H1 (cell line): ENCODE data around the gene TTLL5. TPM values are rescaled to one million over a fixed set of nuclear protein-coding genes. Genes with fewer than 3 reads are reported as not detected.

Experiments
- CTCF ChIA-PET: fragments of 300-600 bp; sonication (Branson Sonifier 250); formaldehyde crosslinking; loops from one replicate; lab custom pipeline; 2021; ENCODE audit not compliant: partially characterized antibody; lab: Charles Lee
- POLR2A ChIA-PET: fragments of 300-600 bp; sonication (Branson Sonifier 250); formaldehyde crosslinking; loops from one replicate; lab custom pipeline; 2021; ENCODE audit warnings: inconsistent platforms; ENCODE audit not compliant: partially characterized antibody; lab: Charles Lee
- DNase-seq, 2 experiments: peaks; one replicate each; pipeline versions ENCODE4 v3.0.0 to v3.0.0-alpha.2; 2010 to 2022; ENCODE audit warnings: low spot score in 2 of 2, low read depth in 1 of 2, mixed read lengths in 1 of 2
- FAIRE-seq: peaks from 2 replicates; lab custom pipeline; 2011; peaks lifted over from hg19 to GRCh38; lab: Jason Lieb, UNC
- H2AFZ ChIP-seq: 2 replicates; pipeline ENCODE4 v1.8.1; 2012; ENCODE audit warnings: low read length, inconsistent platforms
- H2AK5ac ChIP-seq: 2 replicates; pipeline ENCODE4 v1.6.1; 2013; ENCODE audit warnings: low read depth, low read length
- H2BK120ac ChIP-seq: replicated peaks from 2 replicates; pipeline ENCODE3; 2013; ENCODE audit warnings: low read depth, low read length, inconsistent platforms
- H2BK12ac ChIP-seq: 2 replicates; pipeline ENCODE4 v1.6.1; 2013; ENCODE audit warnings: low read depth, low read length
- H2BK15ac ChIP-seq: 2 replicates; pipeline ENCODE4 v1.6.1; 2013; ENCODE audit warnings: low read length
- H2BK20ac ChIP-seq: 2 replicates; pipeline ENCODE4 v1.6.1; 2013; ENCODE audit warnings: low read length
- H2BK5ac ChIP-seq: 2 replicates; pipeline ENCODE4 v1.6.1; 2013; ENCODE audit warnings: low read depth, low read length
- H3K14ac ChIP-seq: 2 replicates; pipeline ENCODE4 v1.6.1; 2013; ENCODE audit warnings: inconsistent platforms; ENCODE audit not compliant: insufficient read length
- H3K18ac ChIP-seq: 2 replicates; pipeline ENCODE4 v1.6.1; 2013; ENCODE audit warnings: low read length; ENCODE audit errors: extremely low read depth
- H3K23ac ChIP-seq: 2 replicates; pipeline ENCODE4 v1.6.1; 2013; ENCODE audit warnings: inconsistent platforms; ENCODE audit not compliant: insufficient read length
- H3K23me2 ChIP-seq: 2 replicates; pipeline ENCODE4 v1.6.1; 2013; ENCODE audit warnings: low read depth, low read length
- H3K27ac ChIP-seq: 2 replicates; pipeline ENCODE4 v1.6.1; 2011; ENCODE audit warnings: low read depth, low read length, inconsistent platforms
- H3K27me3 ChIP-seq, 4 experiments: replicated peaks in 1 of 4; 1 replicate in 1 of 4; 2 replicates in 3 of 4; pipeline versions ENCODE4 v1.6.1 to v1.8.1; 2011 to 2013; ENCODE audit warnings: low read length in 3 of 4, mild to moderate bottlenecking in 3 of 4, inconsistent platforms in 2 of 4, mixed read lengths in 2 of 4, moderate library complexity in 1 of 4; ENCODE audit not compliant: control insufficient read depth in 3 of 4, insufficient read depth in 3 of 4; ENCODE audit errors: extremely low read depth in 1 of 4
- H3K36me3 ChIP-seq, 4 experiments: 2 replicates each; pipeline versions ENCODE4 v1.6.1 to v1.8.1; 2011 to 2013; ENCODE audit warnings: mild to moderate bottlenecking in 4 of 4, low read length in 3 of 4, moderate library complexity in 2 of 4, control low read depth in 1 of 4, inconsistent platforms in 1 of 4; ENCODE audit not compliant: insufficient read depth in 4 of 4, control insufficient read depth in 2 of 4
- H3K4ac ChIP-seq: replicated peaks from 2 replicates; pipeline ENCODE3; 2013; ENCODE audit warnings: low read length, low read depth, mixed read lengths, inconsistent platforms; ENCODE audit not compliant: insufficient read length
- H3K4me1 ChIP-seq, 4 experiments: replicated peaks in 1 of 4; 1 replicate in 1 of 4; 2 replicates in 3 of 4; pipeline versions ENCODE4 v1.6.1 to v1.8.1; 2011 to 2013; ENCODE audit warnings: low read length in 3 of 4, inconsistent platforms in 2 of 4, mixed read lengths in 1 of 4; ENCODE audit not compliant: insufficient read depth in 4 of 4, control insufficient read depth in 3 of 4
- H3K4me2 ChIP-seq, 2 experiments: 2 replicates each; pipeline versions ENCODE4 v1.6.1 to v1.8.1; 2011 to 2013; ENCODE audit warnings: low read depth in 2 of 2, low read length in 2 of 2, control low read depth in 1 of 2, inconsistent platforms in 1 of 2, mild to moderate bottlenecking in 1 of 2; ENCODE audit not compliant: insufficient read depth in 1 of 2
- H3K4me3 ChIP-seq, 4 experiments: fragments of 200-600, 300-600 bp in 1 of 4; sonication (generic), shearing (Covaris generic), sonication (Bioruptor Twin) in 1 of 4; 2 replicates each; pipeline versions ENCODE4 v1.5.1 to v1.8.1; 2011 to 2016; ENCODE audit warnings: low read length in 4 of 4, low read depth in 3 of 4, control low read depth in 2 of 4, inconsistent platforms in 2 of 4, mild to moderate bottlenecking in 2 of 4, mixed read lengths in 1 of 4, moderate library complexity in 1 of 4; ENCODE audit not compliant: insufficient read depth in 2 of 4; ENCODE audit errors: extremely low read depth in 1 of 4
- H3K56ac ChIP-seq: replicated peaks from 2 replicates; pipeline ENCODE3; 2013; ENCODE audit warnings: low read depth, mild to moderate bottlenecking, mixed read lengths, low read length, inconsistent platforms; ENCODE audit not compliant: insufficient read length
- H3K79me1 ChIP-seq: 2 replicates; pipeline ENCODE4 v1.6.1; 2013; ENCODE audit warnings: low read depth, low read length, control low read depth
- H3K79me2 ChIP-seq, 2 experiments: 2 replicates each; pipeline versions ENCODE4 v1.6.1 to v1.8.1; 2012 to 2013; ENCODE audit warnings: low read length in 2 of 2, mild to moderate bottlenecking in 2 of 2, inconsistent platforms in 1 of 2; ENCODE audit not compliant: insufficient read depth in 2 of 2, control insufficient read depth in 1 of 2
- H3K9ac ChIP-seq, 4 experiments: replicated peaks in 1 of 4; 1 replicate in 1 of 4; 2 replicates in 3 of 4; pipeline versions ENCODE4 v1.6.1 to v1.8.1; 2011 to 2013; ENCODE audit warnings: low read depth in 3 of 4, low read length in 3 of 4, control low read depth in 2 of 4, mild to moderate bottlenecking in 2 of 4, moderate library complexity in 2 of 4, inconsistent platforms in 1 of 4; ENCODE audit errors: extremely low read depth in 1 of 4
- H3K9me3 ChIP-seq, 2 experiments: 2 replicates each; pipeline versions ENCODE4 v1.6.1 to v1.8.1; 2012 to 2013; ENCODE audit warnings: mild to moderate bottlenecking in 2 of 2, moderate library complexity in 2 of 2, control low read depth in 1 of 2, inconsistent platforms in 1 of 2, low read depth in 1 of 2, low read length in 1 of 2, mixed read lengths in 1 of 2; ENCODE audit not compliant: insufficient read depth in 2 of 2
- H4K20me1 ChIP-seq, 2 experiments: replicated peaks in 1 of 2; 2 replicates each; pipeline versions ENCODE3 to v1.8.1; 2011 to 2013; ENCODE audit warnings: inconsistent platforms in 2 of 2, low read length in 2 of 2, mild to moderate bottlenecking in 1 of 2; ENCODE audit not compliant: insufficient read depth in 2 of 2, control insufficient read depth in 1 of 2
- H4K5ac ChIP-seq: 2 replicates; pipeline ENCODE4 v1.6.1; 2013; ENCODE audit warnings: low read length, low read depth, mixed read lengths, inconsistent platforms; ENCODE audit not compliant: insufficient read length
- H4K8ac ChIP-seq: 2 replicates; pipeline ENCODE4 v1.8.0; 2013; ENCODE audit warnings: mild to moderate bottlenecking, moderate library complexity, low read length, inconsistent platforms; ENCODE audit not compliant: insufficient read depth; ENCODE audit errors: extremely low read depth
- H4K91ac ChIP-seq: replicated peaks from 2 replicates; pipeline ENCODE3; 2013; ENCODE audit warnings: low read length, mixed read lengths, inconsistent platforms; ENCODE audit not compliant: insufficient read length
- ASH2L ChIP-seq: fragments of 200-600, 300-600 bp; sonication (generic); IDR thresholded peaks from one replicate; pipeline ENCODE4 v1.7.1; 2017; ENCODE audit warnings: low read length
- BCL11A ChIP-seq, 2 experiments: IDR thresholded peaks; one replicate each; pipeline ENCODE4 v1.6.1; 2011; ENCODE audit warnings: low read depth in 2 of 2, low read length in 2 of 2, mild to moderate bottlenecking in 2 of 2
- CBX5 ChIP-seq: fragments of 300-800, 300-1000 bp; sonication (generic); IDR thresholded peaks from 2 replicates; pipeline ENCODE4 v1.7.1; 2016; ENCODE audit warnings: antibody characterized with exemption, low read length, low read depth
- EP300 ChIP-seq, 2 experiments: IDR thresholded peaks; 1 replicate in 1 of 2; 2 replicates in 1 of 2; pipeline ENCODE4 v1.6.1; 2011 to 2012; ENCODE audit warnings: low read depth in 2 of 2, low read length in 2 of 2, mild to moderate bottlenecking in 2 of 2, borderline replicate concordance in 1 of 2, inconsistent platforms in 1 of 2, moderate library complexity in 1 of 2
- JUN ChIP-seq: IDR thresholded peaks from 2 replicates; pipeline ENCODE4 v1.6.1; 2011; ENCODE audit warnings: low read depth, mild to moderate bottlenecking, improper control_type of control experiment, low read length
- JUND ChIP-seq: IDR thresholded peaks from 2 replicates; pipeline ENCODE4 v1.6.1; 2011; ENCODE audit warnings: mild to moderate bottlenecking, improper control_type of control experiment, low read length
- MAFK ChIP-seq: IDR thresholded peaks from 2 replicates; pipeline ENCODE4 v1.6.1; 2012; ENCODE audit warnings: low read depth, mild to moderate bottlenecking, improper control_type of control experiment, low read length
- RBBP5 ChIP-seq: IDR thresholded peaks from 2 replicates; pipeline ENCODE4 v1.7.1; 2012; ENCODE audit warnings: low read depth, mild to moderate bottlenecking, inconsistent platforms, low read length, moderate library complexity, borderline replicate concordance
- RNF2 ChIP-seq: fragments of 200-900, 300-1000 bp; sonication (generic); IDR thresholded peaks from 2 replicates; pipeline ENCODE4 v1.7.1; 2016; ENCODE audit warnings: borderline replicate concordance, low read depth, mild to moderate bottlenecking, antibody characterized with exemption, low read length; ENCODE audit not compliant: poor library complexity, severe bottlenecking; ENCODE audit errors: missing control alignments
- TAF1 ChIP-seq: IDR thresholded peaks from 2 replicates; pipeline ENCODE4 v1.6.1; 2011; ENCODE audit warnings: mild to moderate bottlenecking, low read depth, low read length
- TAF7 ChIP-seq: optimal IDR thresholded peaks from 2 replicates; pipeline ENCODE3; 2011; ENCODE audit warnings: low read depth, mild to moderate bottlenecking, inconsistent platforms, low read length, moderate library complexity, borderline replicate concordance
- TEAD4 ChIP-seq: IDR thresholded peaks from 2 replicates; pipeline ENCODE4 v1.6.1; 2012; ENCODE audit warnings: low read depth, low read length, inconsistent platforms, mixed read lengths
- WGBS, 2 experiments: shearing (Covaris generic) in 1 of 2; methylation state at CpG; one replicate each; pipeline versions ENCODE4 v1.1.6 to v1.1.7; 2013 to 2015; ENCODE audit warnings: low lambda C conversion rate in 2 of 2, mixed read lengths in 2 of 2, inconsistent platforms in 1 of 2, low coverage in 1 of 2, missing lambda C conversion rate in 1 of 2; ENCODE audit not compliant: insufficient replicate concordance in 2 of 2, insufficient coverage in 1 of 2, insufficient read length in 1 of 2; ENCODE audit errors: extremely low coverage in 1 of 2, missing lambda C conversion rate in 1 of 2; 5-methylcytosine and 5-hydroxymethylcytosine counted together
- polyA plus RNA-seq, 7 experiments: library from polyadenylated mRNA; depleted of rRNA in 3 of 7; stranded (reverse) in 5 of 7; unstranded in 2 of 7; fragments of >200 nt in 5 of 7; fragments of 200-250 nt in 2 of 7; gene quantifications; 1 replicate in 5 of 7; 2 replicates in 1 of 7; 4 replicates in 1 of 7; pipeline versions ENCODE4 v1.2.1 to v1.2.3, GENCODE V29; 2011 to 2013; ENCODE audit warnings: missing spikeins in 2 of 7, mixed read lengths in 2 of 7
- total RNA-seq: library from RNA; stranded (reverse); fragmentation: NEBNext Ultra II Directional; extraction: Animal tissue kit (Norgen Biotek cat#: 25700); gene quantifications from 2 replicates; pipeline ENCODE4 v1.2.1, GENCODE V29; 2021

The TTLL5 gene
- total and polyA plus RNA-seq, 2 of the 8 experiments (the other 6 are each of a cell fraction or from before 2014, with no cell fraction given): 16.1 to 45.9 TPM

- no peak overlapping the region for H2AFZ ChIP-seq
- peak; percentile 92 for FAIRE-seq
- POLR2A ChIA-PET: interaction anchor here (0.9 to 1.9 kb wide), 10 partner anchors 10 to 55 kb away, joined by 3 to 8 read pairs (median 4); partner anchors contain the start of genes ERG28 and TTLL5
These were observed 29.6 kb upstream of the TTLL5 start for GRCh38 chr14:75631453-75631831.

More at GRCh38 chr14:75631453-75631831, 29.6 kb upstream of the TTLL5 start:
- H2BK20ac ChIP-seq: 0 out of 2 replicates have a peak overlapping the region, but pooled peaks have one; percentile 98
- H3K4ac ChIP-seq: peak overlapping the region; percentile 61
- no peak overlapping the region for H3K23ac ChIP-seq
- peak overlapping the region; percentile 42 for H4K5ac ChIP-seq
- H3K4me2 ChIP-seq: peak overlapping the region; percentile 66 to 68
- H3K4me3 ChIP-seq: peak overlapping the region in 3 of 4 experiments; percentile 16 to 46 (median 19); a peak in 5 of 8 replicates
- peaks cover 3% of the 10 kb centered on the region; the same call in 1 of the 2 replicates for H3K23me2 ChIP-seq
- peak overlapping the region; percentile 88 for H3K27ac ChIP-seq
- H4K91ac ChIP-seq: peak overlapping the region; percentile 96
- H4K8ac ChIP-seq: no peak overlapping the region
- TF ChIP-seq JUN (no peak), EP300 (IDR thresholded peaks at IDR 0.05; ENCODE audit: borderline replicate concordance in 1 of 2, low read depth in 2 of 2, low read length in 2 of 2) (peak in 1 of 2 experiments; percentile 80; a peak in 2 of 3 replicates), JUND (peak; percentile 61; the same call in 1 of the 2 replicates), RBBP5 (peak; percentile 94; the same call in 1 of the 2 replicates), TAF1 (peak; percentile 31; the same call in 1 of the 2 replicates), TEAD4 (peak; percentile 28; the same call in 1 of the 2 replicates), ASH2L (peak; percentile 94), TAF7 (peak; percentile 9), MAFK (no peak), RNF2 (no peak), CBX5 (no peak), BCL11A (IDR thresholded peaks at IDR 0.05; ENCODE audit: low read depth in 2 of 2, low read length in 2 of 2) (no peak)
- no peak overlapping the region for H3K56ac ChIP-seq
- no peaks in the 10 kb centered on the region for H3K9me3 ChIP-seq
- H2AK5ac ChIP-seq: peak overlapping the region; percentile 100; the same call in 1 of the 2 replicates
- peak overlapping the region; percentile 95 for H3K18ac ChIP-seq
- no peaks in the 10 kb centered on the region for H4K20me1 ChIP-seq
- WGBS, 2 experiments: 55% methylated on average over 5 of the region's 5 CpGs; no CpG with 5 or more reads in 1 of the 2 experiments
- no peaks in the 10 kb centered on the region for H3K79me1 ChIP-seq
- CTCF ChIA-PET: interaction anchor here (1.2 to 2.4 kb wide), 5 partner anchors 15 to 54 kb away, joined by 3 to 14 read pairs (median 4); no protein-coding TSS in a partner anchor
- peak overlapping the region; percentile 88 for H2BK120ac ChIP-seq
- H3K9ac ChIP-seq: peak overlapping the region in 2 of 4 experiments; percentile 8 to 12; a peak in 2 of 7 replicates
- H2BK12ac ChIP-seq: peak overlapping the region; percentile 99
- no peak overlapping the region for H3K14ac ChIP-seq
- no peak for DNase-seq
- H2BK5ac ChIP-seq: peak overlapping the region; percentile 98
- no peaks in the 10 kb centered on the region for H3K27me3 ChIP-seq
- no peaks in the 10 kb centered on the region for H3K79me2 ChIP-seq
- H2BK15ac ChIP-seq: no peak overlapping the region
- no peaks in the 10 kb centered on the region for H3K36me3 ChIP-seq
- peaks cover 9 to 34% (median 27%) of the 10 kb centered on the region in 4 experiments for H3K4me1 ChIP-seq
